Body of pancreas (tissue), 4 donors: Measurements from ENCODE around the gene ZKSCAN7. TPM values are rescaled to one million over a fixed set of nuclear protein-coding genes. Genes with fewer than 3 reads are reported as not detected.

Experiments used
- ATAC-seq: fragments of 150-250 bp; one replicate; pipeline ENCODE4 v1.9.1; 2016
- DNase-seq, 4 donors: peaks; one replicate each; pipeline ENCODE4 v3.0.0-alpha.2; 2019
- H3K27ac ChIP-seq, 4 donors: fragments of 200-600 bp; sonication (generic); 1 replicate in 3 of 4; 2 replicates in 1 of 4; pipeline versions ENCODE4 v1.5.1 to v1.6.1; 2016 to 2019; ENCODE audit warnings: mild to moderate bottlenecking in 1 of 4, mixed read lengths in 1 of 4, moderate library complexity in 1 of 4
- H3K27me3 ChIP-seq, 2 donors: fragments of 200-600 bp; sonication (generic); one replicate each; pipeline ENCODE4 v1.6.0; 2016; ENCODE audit warnings: mild to moderate bottlenecking in 1 of 2
- H3K36me3 ChIP-seq, 2 donors: fragments of 200-600 bp; sonication (generic); replicated peaks in 1 of 2; 2 replicates each; pipeline ENCODE4 v1.5.1; 2016; ENCODE audit warnings: low read depth in 2 of 2; ENCODE audit not compliant: insufficient read depth in 1 of 2
- H3K4me1 ChIP-seq: fragments of 200-600 bp; sonication (generic); one replicate; pipeline ENCODE4 v1.6.0; 2016
- H3K4me3 ChIP-seq, 2 donors: fragments of 200-600 bp; sonication (generic); 1 replicate in 1 of 2; 2 replicates in 1 of 2; pipeline ENCODE4 v1.5.1; 2016 to 2019
- H3K9me3 ChIP-seq, 3 donors: fragments of 200-600 bp; sonication (generic); 1 replicate in 2 of 3; 2 replicates in 1 of 3; pipeline ENCODE4 v1.5.1; 2016
- CTCF ChIP-seq, 7 experiments: fragments of 450-650 bp in 4 of 7; fragments of 200-600 bp in 3 of 7; sonication (generic) in 3 of 7; IDR thresholded peaks; one replicate each; pipeline ENCODE4 v1.5.1; 2016 to 2019; ENCODE audit warnings: antibody characterized with exemption in 7 of 7
- POLR2A ChIP-seq, 3 donors: fragments of 450-650 bp; IDR thresholded peaks; one replicate each; pipeline ENCODE4 v1.6.1; 2016; ENCODE audit warnings: antibody characterized with exemption in 3 of 3, mild to moderate bottlenecking in 2 of 3
- WGBS, 2 donors: methylation state at CpG; one replicate each; pipeline ENCODE4 v1.1.5; 2017; 5-methylcytosine and 5-hydroxymethylcytosine counted together
- intact Hi-C: fragments of 100-400 bp; cut with DNase I; formaldehyde crosslinking; loops from one replicate; pipeline ENCODE4 v1.15.1; 2023
- total RNA-seq, 2 donors: library from RNA; depleted of rRNA; stranded (reverse); fragments of >200 nt; gene quantifications; one replicate each; pipeline ENCODE4 v1.1.0, GENCODE V29; 2016

ZKSCAN7 gene
- total RNA-seq, 2 donors from 2014 or later: 3.3 to 7.0 TPM

GRCh38 chr3:44510000-44510368 lies 45.0 kb upstream of the ZKSCAN7 start:
- intact Hi-C loops: no loop called here
- peak overlapping the region; percentile 72 to 92 (median 88) for H3K27ac ChIP-seq
- H3K9me3 ChIP-seq: no peaks in the 10 kb centered on the region
- TF ChIP-seq POLR2A (IDR thresholded peaks at IDR 0.05) (no peak), CTCF (IDR thresholded peaks at IDR 0.05) (no peak)
- DNase-seq: peak; percentile 14 to 46 (median 30)
- no peaks in the 10 kb centered on the region for H3K36me3 ChIP-seq
- peak; percentile 9 for ATAC-seq
- peaks cover 30% of the 10 kb centered on the region for H3K4me1 ChIP-seq
- WGBS, 2 donors: 0% methylated on average over 6 of the region's 6 CpGs
- no peaks in the 10 kb centered on the region for H3K27me3 ChIP-seq
- peak overlapping the region; percentile 67 to 71 for H3K4me3 ChIP-seq

- Histone ChIP-seq H3K36me3 (no peaks in the 10 kb centered on the region), H3K27ac (peak overlapping the region; percentile 48 to 92 (median 74)), H3K4me3 (peak overlapping the region in 1 of 2 donors; percentile 67), H3K9me3 (no peaks in the 10 kb centered on the region), H3K4me1 (peaks cover 30% of the 10 kb centered on the region), H3K27me3 (no peaks in the 10 kb centered on the region)
- no peak for DNase-seq
- no peak for TF ChIP-seq CTCF (IDR thresholded peaks at IDR 0.05)
- TF ChIP-seq POLR2A (IDR thresholded peaks at IDR 0.05): no peak
- intact Hi-C loops: no loop called here
- 28 to 48% methylated on average over 4 of the region's 4 CpGs for WGBS, 2 donors
- ATAC-seq: no peak
Observed at GRCh38 chr3:44511238-44511566, 43.8 kb upstream of the ZKSCAN7 start.

GRCh38 chr3:44513513-44513912 lies 41.5 kb upstream of the ZKSCAN7 start:
- TF ChIP-seq POLR2A (IDR thresholded peaks at IDR 0.05): no peak
- TF ChIP-seq CTCF (IDR thresholded peaks at IDR 0.05): no peak
- intact Hi-C loops: no loop called here
- WGBS, 2 donors: 40 to 50% methylated on average over 3 of the region's 3 CpGs
- H3K36me3 ChIP-seq: no peaks in the 10 kb centered on the region
- ATAC-seq: no peak
- no peak for DNase-seq
- H3K9me3 ChIP-seq: no peaks in the 10 kb centered on the region
- no peak overlapping the region for H3K4me3 ChIP-seq
- no peak overlapping the region for H3K27ac ChIP-seq
- no peaks in the 10 kb centered on the region for H3K27me3 ChIP-seq
- peaks cover 21% of the 10 kb centered on the region for H3K4me1 ChIP-seq

- Histone ChIP-seq H3K9me3 (no peaks in the 10 kb centered on the region), H3K27ac (no peak overlapping the region), H3K27me3 (no peaks in the 10 kb centered on the region), H3K4me1 (peaks cover 5% of the 10 kb centered on the region), H3K36me3 (no peaks in the 10 kb centered on the region), H3K4me3 (no peak overlapping the region)
- DNase-seq (no peak), ATAC-seq (no peak)
- WGBS, 2 donors: 68 to 90% methylated on average over 3 of the region's 3 CpGs
- TF ChIP-seq POLR2A (IDR thresholded peaks at IDR 0.05): no peak
- intact Hi-C loops: no loop called here
Observed at GRCh38 chr3:44516230-44516629, 38.8 kb upstream of the ZKSCAN7 start.

- no peak overlapping the region for H3K27ac ChIP-seq
- no peaks in the 10 kb centered on the region for H3K27me3 ChIP-seq
- intact Hi-C loops: no loop called here
- 40 to 52% methylated on average over 2 of the region's 2 CpGs for WGBS, 2 donors
- ATAC-seq (no peak), DNase-seq (no peak)
- H3K4me3 ChIP-seq: no peak overlapping the region
- no peak for TF ChIP-seq POLR2A (IDR thresholded peaks at IDR 0.05)
- H3K36me3 ChIP-seq: no peaks in the 10 kb centered on the region
- H3K4me1 ChIP-seq: no peaks in the 10 kb centered on the region
- H3K9me3 ChIP-seq: no peaks in the 10 kb centered on the region
Observed at GRCh38 chr3:44518782-44519156, 36.2 kb upstream of the ZKSCAN7 start.

- ATAC-seq (no peak), DNase-seq (no peak)
- H3K36me3 ChIP-seq: no peaks in the 10 kb centered on the region
- WGBS, 2 donors: 79 to 88% methylated on average over 2 to 3 of the region's 3 CpGs
- H3K9me3 ChIP-seq: no peaks in the 10 kb centered on the region
- no peak overlapping the region for H3K4me3 ChIP-seq
- TF ChIP-seq POLR2A (IDR thresholded peaks at IDR 0.05): no peak
- H3K27me3 ChIP-seq: peaks cover 0 to 4% of the 10 kb centered on the region in 2 donors
- no peaks in the 10 kb centered on the region for H3K4me1 ChIP-seq
- H3K27ac ChIP-seq: no peak overlapping the region
- intact Hi-C loops: no loop called here
Observed at GRCh38 chr3:44521721-44522120, 33.3 kb upstream of the ZKSCAN7 start.
